Vagina (tissue), 2 donors: Measurements from ENCODE around the gene RNF31. TPM values are rescaled to one million over a fixed set of nuclear protein-coding genes. Genes with fewer than 3 reads are reported as not detected.

Experiments
- DNase-seq, 2 donors: peaks; one replicate each; pipeline ENCODE4 v3.0.0-alpha.2; 2017; ENCODE audit errors: extremely low spot score in 2 of 2
- H3K27ac ChIP-seq: fragments of 200-600 bp; sonication (generic); one replicate; pipeline ENCODE4 v1.5.1; 2019
- H3K27me3 ChIP-seq: fragments of 200-600 bp; sonication (generic); one replicate; pipeline ENCODE4 v1.5.1; 2019
- H3K36me3 ChIP-seq, 2 donors: fragments of 200-600 bp; sonication (generic); one replicate each; pipeline ENCODE4 v1.5.1; 2017 to 2019
- H3K4me1 ChIP-seq: fragments of 200-600 bp; sonication (generic); one replicate; pipeline ENCODE4 v1.5.1; 2019
- H3K4me3 ChIP-seq, 2 donors: fragments of 200-600 bp; sonication (generic); 1 replicate in 1 of 2; 2 replicates in 1 of 2; pipeline ENCODE4 v1.5.1; 2016 to 2019
- H3K9me3 ChIP-seq: fragments of 200-600 bp; sonication (generic); one replicate; pipeline ENCODE4 v1.5.1; 2019
- CTCF ChIP-seq, 3 experiments: fragments of 450-650 bp in 2 of 3; fragments of 200-600 bp in 1 of 3; sonication (generic) in 1 of 3; IDR thresholded peaks; one replicate each; pipeline ENCODE4 v1.5.1; 2017 to 2019; ENCODE audit warnings: antibody characterized with exemption in 3 of 3, mild to moderate bottlenecking in 2 of 3, moderate library complexity in 2 of 3
- POLR2A ChIP-seq, 2 donors: fragments of 450-650 bp; IDR thresholded peaks; one replicate each; pipeline ENCODE4 v1.6.1; 2017; ENCODE audit warnings: antibody characterized with exemption in 2 of 2, mild to moderate bottlenecking in 2 of 2, moderate library complexity in 2 of 2
- POLR2AphosphoS5 ChIP-seq, 2 donors: sonication (generic); formaldehyde crosslinking; IDR thresholded peaks; one replicate each; pipeline ENCODE4 v1.9.0; 2017; ENCODE audit warnings: antibody characterized with exemption in 2 of 2, mild to moderate bottlenecking in 2 of 2, low read depth in 1 of 2; ENCODE audit not compliant: insufficient read depth in 1 of 2
- intact Hi-C: fragments of 100-400 bp; cut with DNase I; formaldehyde crosslinking; loops from one replicate; pipeline ENCODE4 v1.15.1; 2023
- total RNA-seq: library from RNA; depleted of rRNA; stranded (reverse); fragments of >200 nt; gene quantifications from one replicate; pipeline ENCODE4 v1.2.3, GENCODE V29; 2016

The RNF31 gene
- total RNA-seq, 1 donor from 2014 or later = 87.9 TPM

- Histone ChIP-seq H3K27ac (no peak overlapping the region), H3K27me3 (no peaks in the 10 kb centered on the region), H3K9me3 (no peaks in the 10 kb centered on the region), H3K4me3 (no peak overlapping the region), H3K36me3 (peaks cover 0 to 13% of the 10 kb centered on the region in 2 donors), H3K4me1 (peaks cover 14% of the 10 kb centered on the region)
- no peak for DNase-seq
- no peak for TF ChIP-seq CTCF (IDR thresholded peaks at IDR 0.05)
- no peak for TF ChIP-seq POLR2AphosphoS5 (IDR thresholded peaks at IDR 0.05; ENCODE audit: insufficient read depth in 1 of 2, low read depth in 1 of 2)
- no peak for TF ChIP-seq POLR2A (IDR thresholded peaks at IDR 0.05)
- intact Hi-C loops = no loop called here
These were observed 31.3 kb downstream of the RNF31 start for GRCh38 chr14:24178399-24179178.

DNA sequence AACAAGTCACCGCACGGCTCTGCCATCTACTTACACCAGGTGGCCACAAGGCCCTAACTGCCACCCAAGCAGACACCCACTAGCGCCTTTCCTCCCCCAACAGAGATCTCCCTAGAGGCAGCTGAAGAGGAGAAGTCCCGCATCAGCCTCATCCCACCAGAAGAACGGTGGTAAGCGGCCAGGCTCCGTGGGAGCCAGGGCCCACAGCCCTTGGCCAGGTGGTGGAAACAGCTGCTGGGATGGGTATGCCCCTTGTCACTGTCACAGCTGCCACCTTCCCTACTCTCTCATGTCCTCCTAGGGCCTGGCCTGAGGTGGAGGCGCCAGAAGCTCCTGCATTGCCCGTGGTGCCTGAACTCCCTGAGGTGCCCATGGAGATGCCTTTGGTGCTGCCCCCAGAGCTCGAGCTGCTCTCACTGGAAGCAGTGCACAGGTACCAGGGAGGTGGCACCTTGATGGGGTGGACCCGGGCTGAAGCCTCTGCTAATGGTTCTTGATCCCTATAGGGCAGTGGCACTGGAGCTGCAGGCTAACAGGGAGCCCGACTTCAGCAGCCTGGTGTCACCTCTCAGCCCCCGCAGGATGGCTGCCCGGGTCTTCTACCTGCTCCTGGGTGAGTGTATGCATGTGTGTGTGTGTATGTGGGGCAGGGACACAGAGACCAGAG is 32.1 kb downstream of the RNF31 start:
- intact Hi-C loops = no loop called here
- Histone ChIP-seq H3K4me1 (peaks cover 14% of the 10 kb centered on the region), H3K27ac (peak overlapping the region; percentile 86), H3K4me3 (no peak overlapping the region), H3K9me3 (no peaks in the 10 kb centered on the region), H3K27me3 (no peaks in the 10 kb centered on the region), H3K36me3 (peaks cover 0 to 22% of the 10 kb centered on the region in 2 donors)
- TF ChIP-seq POLR2AphosphoS5 (IDR thresholded peaks at IDR 0.05; ENCODE audit: insufficient read depth in 1 of 2, low read depth in 1 of 2) = peak in 1 of 2 donors; percentile 27
- TF ChIP-seq CTCF (IDR thresholded peaks at IDR 0.05) = no peak
- no peak for DNase-seq

GRCh38 chr14:24179961-24180796 is 32.9 kb downstream of the RNF31 start:
- peak in 1 of 2 donors; percentile 52 for TF ChIP-seq POLR2AphosphoS5 (IDR thresholded peaks at IDR 0.05; ENCODE audit: insufficient read depth in 1 of 2, low read depth in 1 of 2)
- no peak for TF ChIP-seq POLR2A (IDR thresholded peaks at IDR 0.05)
- no peak for TF ChIP-seq CTCF (IDR thresholded peaks at IDR 0.05)
- Histone ChIP-seq H3K9me3 (no peaks in the 10 kb centered on the region), H3K4me1 (peaks cover 14% of the 10 kb centered on the region), H3K27me3 (no peaks in the 10 kb centered on the region), H3K36me3 (peaks cover 0 to 29% of the 10 kb centered on the region in 2 donors), H3K27ac (peak overlapping the region; percentile 86), H3K4me3 (no peak overlapping the region)
- no peak for DNase-seq
- intact Hi-C loops = no loop called here

GRCh38 chr14:24181371-24182077 is 34.2 kb downstream of the RNF31 start:
- H3K4me3 ChIP-seq = no peak overlapping the region
- no peak for DNase-seq
- intact Hi-C loops = no loop called here
- H3K9me3 ChIP-seq = no peaks in the 10 kb centered on the region
- H3K27me3 ChIP-seq = no peaks in the 10 kb centered on the region
- H3K36me3 ChIP-seq = peaks cover 0 to 40% of the 10 kb centered on the region in 2 donors
- peaks cover 14% of the 10 kb centered on the region for H3K4me1 ChIP-seq
- TF ChIP-seq POLR2A (IDR thresholded peaks at IDR 0.05) = no peak
- TF ChIP-seq POLR2AphosphoS5 (IDR thresholded peaks at IDR 0.05; ENCODE audit: insufficient read depth in 1 of 2, low read depth in 1 of 2) = no peak
- no peak overlapping the region for H3K27ac ChIP-seq
